ENCODE measurements around the gene SIT1.

SIT1 gene

DNA sequence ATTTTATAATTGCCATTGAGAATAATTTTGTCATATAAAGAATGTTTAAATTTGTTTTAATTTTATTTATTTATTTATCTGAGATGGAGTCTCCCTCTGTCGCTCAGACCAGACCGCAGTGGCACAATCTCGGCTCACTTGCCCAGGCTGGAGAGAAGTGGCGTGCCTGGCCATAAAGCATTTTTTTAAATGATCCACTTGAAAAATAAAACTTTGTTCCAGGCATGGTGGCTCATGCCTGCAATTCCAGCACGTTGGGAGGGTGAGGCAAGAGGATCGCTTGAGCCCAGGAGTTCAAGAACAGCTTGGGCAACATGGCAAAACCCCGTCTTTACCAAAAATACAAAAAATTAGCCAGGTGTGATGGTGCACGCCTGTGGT, 2.1 kb upstream of the SIT1 start:
- H3K36me3 ChIP-seq (ENCODE audit: insufficient read depth): no peaks in the 10 kb centered on the region
- H3K4me2 ChIP-seq: no peak overlapping the region
- H3K27me3 ChIP-seq (ENCODE audit: insufficient read depth, low read depth): no peaks in the 10 kb centered on the region
- H3K79me2 ChIP-seq (ENCODE audit: insufficient read depth, low read depth): no peaks in the 10 kb centered on the region
- H4K20me1 ChIP-seq (ENCODE audit: insufficient read depth): no peaks in the 10 kb centered on the region
- TF ChIP-seq, protein P1, sequence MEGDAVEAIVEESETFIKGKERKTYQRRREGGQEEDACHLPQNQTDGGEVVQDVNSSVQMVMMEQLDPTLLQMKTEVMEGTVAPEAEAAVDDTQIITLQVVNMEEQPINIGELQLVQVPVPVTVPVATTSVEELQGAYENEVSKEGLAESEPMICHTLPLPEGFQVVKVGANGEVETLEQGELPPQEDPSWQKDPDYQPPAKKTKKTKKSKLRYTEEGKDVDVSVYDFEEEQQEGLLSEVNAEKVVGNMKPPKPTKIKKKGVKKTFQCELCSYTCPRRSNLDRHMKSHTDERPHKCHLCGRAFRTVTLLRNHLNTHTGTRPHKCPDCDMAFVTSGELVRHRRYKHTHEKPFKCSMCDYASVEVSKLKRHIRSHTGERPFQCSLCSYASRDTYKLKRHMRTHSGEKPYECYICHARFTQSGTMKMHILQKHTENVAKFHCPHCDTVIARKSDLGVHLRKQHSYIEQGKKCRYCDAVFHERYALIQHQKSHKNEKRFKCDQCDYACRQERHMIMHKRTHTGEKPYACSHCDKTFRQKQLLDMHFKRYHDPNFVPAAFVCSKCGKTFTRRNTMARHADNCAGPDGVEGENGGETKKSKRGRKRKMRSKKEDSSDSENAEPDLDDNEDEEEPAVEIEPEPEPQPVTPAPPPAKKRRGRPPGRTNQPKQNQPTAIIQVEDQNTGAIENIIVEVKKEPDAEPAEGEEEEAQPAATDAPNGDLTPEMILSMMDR (conservative IDR thresholded peaks at IDR 0.05; ENCODE audit: low read depth, low read length): no peak
- peaks cover 7% of the 10 kb centered on the region for H3K4me1 ChIP-seq (ENCODE audit: low read depth, poor library complexity, severe bottlenecking)
- no peak overlapping the region for H3K4me3 ChIP-seq (IDR thresholded peaks at IDR 0.05; ENCODE audit: insufficient read depth, low read depth, low read length)
- no peak overlapping the region for H3K9ac ChIP-seq
- H3K27ac ChIP-seq: no peak overlapping the region
- H2AFZ ChIP-seq (ENCODE audit: low read depth): no peak overlapping the region

DNA sequence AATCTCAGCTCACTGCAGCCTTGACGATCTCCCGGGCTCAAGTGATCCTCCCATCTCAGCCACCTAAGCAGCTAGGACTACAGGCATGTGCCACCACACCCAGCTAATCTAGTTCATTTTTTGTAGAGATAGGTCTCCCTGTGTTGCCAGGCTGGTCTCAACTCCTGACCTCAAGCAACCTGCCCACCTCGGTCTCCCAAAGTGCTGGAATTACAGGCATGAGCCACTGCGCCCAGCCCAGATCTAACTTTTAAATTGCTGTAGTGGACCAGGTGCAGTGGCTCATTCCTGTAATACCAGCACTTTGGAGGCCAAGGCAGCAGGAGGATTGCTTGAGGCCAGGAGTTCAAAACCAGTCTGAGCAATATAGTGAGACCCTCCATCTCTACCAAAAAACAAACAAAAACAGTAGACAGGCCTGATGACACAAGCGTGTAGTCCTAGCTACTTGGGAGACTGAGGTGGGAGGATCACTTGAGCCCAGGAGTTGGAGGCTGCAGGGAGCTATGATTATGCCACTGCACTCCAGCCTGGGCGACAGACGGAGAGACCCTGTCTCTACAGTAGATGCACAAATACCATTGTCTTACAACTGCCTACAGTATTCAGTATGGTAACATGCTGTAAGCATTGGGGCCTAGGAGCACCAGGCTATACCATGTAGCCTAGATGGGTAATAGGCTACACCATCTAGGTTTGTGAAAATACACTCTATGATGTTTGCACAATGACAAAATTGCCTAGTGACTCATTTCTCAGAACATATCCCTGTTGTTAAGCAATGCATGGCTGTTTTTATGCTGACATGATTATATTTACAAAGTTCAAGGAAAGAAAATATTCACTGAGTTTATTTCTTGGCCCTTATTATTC, 1.5 kb upstream of the SIT1 start:
- H4K20me1 ChIP-seq (ENCODE audit: insufficient read depth): no peaks in the 10 kb centered on the region
- H3K4me1 ChIP-seq (ENCODE audit: low read depth, poor library complexity, severe bottlenecking): peaks cover 9% of the 10 kb centered on the region
- TF ChIP-seq, protein P1 (conservative IDR thresholded peaks at IDR 0.05; ENCODE audit: low read depth, low read length): no peak
- no peaks in the 10 kb centered on the region for H3K79me2 ChIP-seq (ENCODE audit: insufficient read depth, low read depth)
- H3K4me2 ChIP-seq: no peak overlapping the region
- H3K9ac ChIP-seq: no peak overlapping the region
- H2AFZ ChIP-seq (ENCODE audit: low read depth): no peak overlapping the region
- no peaks in the 10 kb centered on the region for H3K36me3 ChIP-seq (ENCODE audit: insufficient read depth)
- no peak overlapping the region for H3K4me3 ChIP-seq (IDR thresholded peaks at IDR 0.05; ENCODE audit: insufficient read depth, low read depth, low read length)
- no peaks in the 10 kb centered on the region for H3K27me3 ChIP-seq (ENCODE audit: insufficient read depth, low read depth)
- no peak overlapping the region for H3K27ac ChIP-seq

DNA sequence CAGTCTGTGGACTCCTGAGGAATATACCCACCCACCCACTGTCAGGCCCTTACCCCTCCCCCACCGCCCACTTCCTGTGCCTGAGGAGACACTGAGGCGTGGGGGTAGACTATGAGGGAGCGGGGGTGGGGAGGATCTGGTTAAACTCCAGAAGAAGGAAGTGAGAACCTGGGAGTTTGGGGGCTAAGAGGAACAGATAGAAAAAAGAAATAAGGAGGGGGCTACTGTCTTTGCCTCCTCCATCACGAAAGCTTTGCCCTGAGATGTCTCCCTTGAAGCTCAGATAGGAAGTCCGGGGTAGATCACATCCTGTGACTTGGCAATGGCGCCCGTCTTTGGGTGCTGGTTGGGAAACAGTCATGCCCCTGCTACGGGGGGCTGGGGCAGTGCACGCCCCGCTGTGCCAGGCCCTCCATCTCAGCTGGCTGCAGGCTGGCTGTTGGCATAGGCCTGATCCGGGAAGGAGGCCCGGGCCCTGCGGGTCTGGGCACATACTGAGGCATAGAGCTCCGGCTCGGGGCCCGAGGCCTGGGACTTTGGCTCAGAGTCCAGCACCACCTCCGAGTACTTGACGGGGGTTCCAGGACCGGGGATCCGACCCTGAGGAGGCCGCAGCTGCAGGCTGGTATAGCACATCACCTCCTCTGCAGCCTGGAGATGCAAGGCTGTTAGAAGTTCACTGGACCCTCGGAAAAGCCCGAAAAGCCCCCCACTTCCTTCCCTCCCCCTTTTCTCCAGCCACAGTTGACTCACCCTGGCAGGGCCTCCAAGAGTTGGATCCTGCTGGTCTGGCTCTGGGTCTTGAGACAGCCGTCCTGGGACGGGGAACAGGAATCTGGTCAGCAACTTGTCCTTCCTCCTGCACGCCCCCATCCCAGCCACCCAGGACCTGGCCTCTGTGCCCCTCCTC, 1.0 kb downstream of the SIT1 start:
- Histone ChIP-seq H3K27ac (no peak overlapping the region), H3K27me3 (ENCODE audit: insufficient read depth, low read depth) (no peaks in the 10 kb centered on the region), H2AFZ (ENCODE audit: low read depth) (no peak overlapping the region), H4K20me1 (ENCODE audit: insufficient read depth) (no peaks in the 10 kb centered on the region), H3K4me2 (no peak overlapping the region), H3K4me1 (ENCODE audit: low read depth, poor library complexity, severe bottlenecking) (peaks cover 17% of the 10 kb centered on the region), H3K36me3 (ENCODE audit: insufficient read depth) (no peaks in the 10 kb centered on the region), H3K4me3 (IDR thresholded peaks at IDR 0.05; ENCODE audit: insufficient read depth, low read depth, low read length) (no peak overlapping the region), H3K9ac (no peak overlapping the region), H3K79me2 (ENCODE audit: insufficient read depth, low read depth) (no peaks in the 10 kb centered on the region)
- TF ChIP-seq, protein P1 (conservative IDR thresholded peaks at IDR 0.05; ENCODE audit: low read depth, low read length): no peak

GRCh38 chr9:35646533-35647265, 4.0 kb downstream of the SIT1 start:
- Histone ChIP-seq H3K4me3 (IDR thresholded peaks at IDR 0.05; ENCODE audit: insufficient read depth, low read depth, low read length) (no peak overlapping the region), H4K20me1 (ENCODE audit: insufficient read depth) (no peaks in the 10 kb centered on the region), H3K4me2 (peak overlapping the region; percentile 99), H3K36me3 (ENCODE audit: insufficient read depth) (no peaks in the 10 kb centered on the region), H3K27ac (no peak overlapping the region; the same call in 1 of the 2 replicates), H3K27me3 (ENCODE audit: insufficient read depth, low read depth) (no peaks in the 10 kb centered on the region), H2AFZ (ENCODE audit: low read depth) (peak overlapping the region; percentile 97), H3K9ac (peak overlapping the region; percentile 60), H3K4me1 (ENCODE audit: low read depth, poor library complexity, severe bottlenecking) (peaks cover 17% of the 10 kb centered on the region), H3K79me2 (ENCODE audit: insufficient read depth, low read depth) (no peaks in the 10 kb centered on the region)
- TF ChIP-seq, protein P1 (conservative IDR thresholded peaks at IDR 0.05; ENCODE audit: low read depth, low read length): peak; percentile 62

All from KMS-11 (cell line).